HL-60 (cell line): ENCODE measurements around the gene ATP1A1.

ENCODE experiments used
- DNase-seq, 2 experiments: peaks; one replicate each; pipeline ENCODE4 v3.0.0-alpha.2; 2010 to 2020; ENCODE audit warnings: low read depth in 1 of 2, low spot score in 1 of 2
- H3K27ac ChIP-seq: fragments of 250-450 bp; sonication (Bioruptor Pico); replicated peaks from 2 replicates; pipeline ENCODE4 v1.5.1; 2020; ENCODE audit warnings: mild to moderate bottlenecking, moderate library complexity
- H3K27me3 ChIP-seq: fragments of 250-450 bp; sonication (Bioruptor Pico); 2 replicates; pipeline ENCODE4 v1.5.1; 2021; ENCODE audit warnings: mild to moderate bottlenecking, moderate library complexity; ENCODE audit not compliant: insufficient read depth, poor library complexity, severe bottlenecking
- H3K4me3 ChIP-seq: replicated peaks from 2 replicates; pipeline ENCODE4 v1.5.1; 2011; ENCODE audit warnings: mild to moderate bottlenecking, control low read depth, low read length; ENCODE audit not compliant: insufficient read depth
- CTCF ChIP-seq: IDR thresholded peaks from one replicate; pipeline ENCODE4 v1.5.1; 2011; ENCODE audit warnings: low read length, control low read depth, inconsistent platforms; ENCODE audit not compliant: insufficient read depth
- GABPA ChIP-seq: IDR thresholded peaks from 2 replicates; pipeline ENCODE4 v1.6.1; 2012; ENCODE audit warnings: low read depth
- POLR2AphosphoS5 ChIP-seq: IDR thresholded peaks from 2 replicates; pipeline ENCODE4 v1.6.1; 2012; ENCODE audit warnings: low read depth
- REST ChIP-seq: IDR thresholded peaks from 2 replicates; pipeline ENCODE4 v1.6.1; 2012; ENCODE audit warnings: low read depth; ENCODE audit not compliant: insufficient replicate concordance
- SPI1 ChIP-seq: IDR thresholded peaks from 2 replicates; pipeline ENCODE4 v1.6.1; 2012; ENCODE audit warnings: low read depth, mild to moderate bottlenecking, borderline replicate concordance

ATP1A1 gene

GRCh38 chr1:116451702-116452101, 78.7 kb downstream of the ATP1A1 start:
- H3K4me3 ChIP-seq, result no peak overlapping the region
- TF ChIP-seq CTCF, result no peak
- no peak for TF ChIP-seq REST
- no peak for TF ChIP-seq POLR2AphosphoS5
- no peak for TF ChIP-seq SPI1
- no peak for TF ChIP-seq GABPA
- no peak for DNase-seq
- H3K27ac ChIP-seq, result no peak overlapping the region
- peaks cover 2% of the 10 kb centered on the region for H3K27me3 ChIP-seq

GRCh38 chr1:116453481-116453880, 80.4 kb downstream of the ATP1A1 start:
- DNase-seq, result no peak
- H3K4me3 ChIP-seq, result no peak overlapping the region
- TF ChIP-seq SPI1 (no peak), CTCF (no peak), REST (no peak), GABPA (no peak), POLR2AphosphoS5 (no peak)

GRCh38 chr1:116453906-116454305, 80.9 kb downstream of the ATP1A1 start:
- Histone ChIP-seq H3K27ac (no peak overlapping the region), H3K4me3 (no peak overlapping the region), H3K27me3 (peaks cover 1% of the 10 kb centered on the region)
- DNase-seq, result no peak
- TF ChIP-seq SPI1 (no peak), CTCF (no peak), REST (no peak), GABPA (no peak), POLR2AphosphoS5 (no peak)

More at GRCh38 chr1:116453481-116453880, 80.4 kb downstream of the ATP1A1 start:
- H3K27me3 ChIP-seq, result peaks cover 2% of the 10 kb centered on the region
- no peak overlapping the region for H3K27ac ChIP-seq
